ENCODE data around the gene NAT9. TPM values are rescaled to one million over a fixed set of nuclear protein-coding genes. Genes with fewer than 3 reads are reported as not detected.

NAT9 gene
- total and polyA plus RNA-seq, 4 donors: 12.1 to 59.9 (median 45.4) TPM

DNA sequence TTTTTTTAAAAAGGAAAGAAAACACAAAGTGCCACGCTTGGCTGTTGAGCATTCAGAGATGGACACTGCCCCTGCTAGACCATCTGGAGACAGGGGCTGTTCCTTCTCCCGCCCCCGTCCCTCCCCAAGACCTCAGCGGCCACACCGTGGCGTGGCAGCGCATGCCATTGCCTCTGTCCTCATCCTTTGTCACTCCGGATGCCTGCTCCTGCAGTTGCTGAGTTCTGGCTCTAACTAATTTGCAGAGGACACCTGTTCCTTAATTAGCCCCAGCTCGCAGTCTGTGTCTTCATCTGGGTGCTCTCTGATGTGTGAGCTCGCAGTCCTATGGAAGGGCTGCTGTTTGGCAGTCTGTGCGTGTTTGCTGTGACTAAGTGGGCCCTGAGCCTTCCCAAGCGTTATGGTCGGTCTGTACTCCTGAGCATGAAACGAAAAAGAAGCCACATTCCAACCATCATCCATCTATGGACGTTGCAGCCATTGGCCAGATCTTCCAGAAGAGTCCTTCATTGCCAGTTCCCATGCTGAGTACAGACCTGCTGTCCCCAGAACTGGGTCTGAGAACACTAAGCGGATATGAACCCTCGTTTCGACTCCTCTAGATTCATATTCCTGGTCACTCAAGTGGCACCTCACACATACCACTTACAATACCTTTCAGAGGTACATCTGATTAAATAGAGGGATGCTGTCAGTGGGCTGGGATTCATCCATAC lies 40.9 kb upstream of the NAT9 start:
- Histone ChIP-seq H3K27ac (ENCODE audit: low read depth in 1 of 2, low read length in 2 of 2) (no peak overlapping the region), H3K9me3 (ENCODE audit: control insufficient read depth, low read length) (no peaks in the 10 kb centered on the region), H3K4me1 (ENCODE audit: control insufficient read depth in 1 of 2, insufficient read depth in 2 of 2, low read length in 2 of 2) (no peaks in the 10 kb centered on the region), H3K4me3 (ENCODE audit: low read length in 2 of 2) (no peak overlapping the region), H3K36me3 (ENCODE audit: control insufficient read depth in 1 of 2, insufficient read depth in 2 of 2, low read length in 1 of 2) (peaks cover 0 to 5% of the 10 kb centered on the region in 2 donors), H3K27me3 (ENCODE audit: control insufficient read depth in 1 of 2, insufficient read depth in 2 of 2, low read length in 1 of 2) (no peaks in the 10 kb centered on the region)
- DNase-seq (no peak), ATAC-seq (ENCODE audit: low FRiP score) (no peak)
- intact Hi-C loops (cut with DNase I): no loop called here
- WGBS, 2 donors: 88 to 97% methylated on average over 17 to 18 of the region's 18 CpGs

DNA sequence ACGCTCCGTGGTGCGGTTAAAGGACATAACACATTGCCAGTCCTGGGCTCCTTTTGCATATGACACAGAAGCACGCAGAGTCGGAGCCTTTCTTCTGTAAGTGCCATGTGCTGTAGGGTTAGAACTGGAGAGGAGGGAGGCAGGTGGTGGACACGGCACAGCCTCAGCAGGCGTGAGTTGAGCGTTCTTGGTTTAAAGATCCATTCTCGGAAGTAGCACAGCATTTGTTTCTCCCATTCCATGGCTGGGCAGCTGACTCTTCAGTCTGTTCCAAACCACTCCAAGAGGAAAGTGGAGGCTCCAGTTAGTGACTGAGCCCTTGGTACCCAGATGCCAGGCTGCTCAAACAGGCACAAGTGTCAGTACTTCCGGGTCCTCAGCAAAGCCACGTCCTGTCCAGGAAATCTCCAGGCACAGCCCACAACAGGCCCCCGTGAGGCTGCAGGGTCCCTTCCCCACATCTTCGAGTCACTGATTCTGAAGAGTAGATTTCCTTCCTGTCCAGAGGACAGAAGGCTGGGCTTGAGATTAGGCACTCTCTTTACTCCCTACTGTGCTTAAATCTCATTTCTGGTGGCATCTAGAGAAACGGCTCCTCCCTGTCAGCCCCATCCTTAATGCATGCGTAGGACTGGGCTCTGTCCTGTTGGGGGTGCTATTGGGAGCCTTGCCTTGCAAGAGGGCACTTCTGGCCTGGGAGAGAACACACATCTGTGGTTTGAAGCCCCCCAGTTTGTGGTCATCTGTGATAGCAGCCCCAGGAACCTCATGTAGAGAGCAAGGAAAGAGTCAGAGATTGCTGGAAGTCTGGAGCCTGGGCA lies 39.6 kb upstream of the NAT9 start:
- no peak for ATAC-seq (ENCODE audit: low FRiP score)
- whole genome bisulfite sequencing, 2 donors: 93% methylated on average over 15 of the region's 15 CpGs
- Histone ChIP-seq H3K36me3 (ENCODE audit: control insufficient read depth in 1 of 2, insufficient read depth in 2 of 2, low read length in 1 of 2) (peaks cover 0 to 5% of the 10 kb centered on the region in 2 donors), H3K27me3 (ENCODE audit: control insufficient read depth in 1 of 2, insufficient read depth in 2 of 2, low read length in 1 of 2) (no peaks in the 10 kb centered on the region), H3K4me1 (ENCODE audit: control insufficient read depth in 1 of 2, insufficient read depth in 2 of 2, low read length in 2 of 2) (no peaks in the 10 kb centered on the region), H3K4me3 (ENCODE audit: low read length in 2 of 2) (no peak overlapping the region), H3K9me3 (ENCODE audit: control insufficient read depth, low read length) (no peaks in the 10 kb centered on the region), H3K27ac (ENCODE audit: low read depth in 1 of 2, low read length in 2 of 2) (no peak overlapping the region)
- no peak for DNase-seq
- intact Hi-C loops (cut with DNase I): no loop called here

DNA sequence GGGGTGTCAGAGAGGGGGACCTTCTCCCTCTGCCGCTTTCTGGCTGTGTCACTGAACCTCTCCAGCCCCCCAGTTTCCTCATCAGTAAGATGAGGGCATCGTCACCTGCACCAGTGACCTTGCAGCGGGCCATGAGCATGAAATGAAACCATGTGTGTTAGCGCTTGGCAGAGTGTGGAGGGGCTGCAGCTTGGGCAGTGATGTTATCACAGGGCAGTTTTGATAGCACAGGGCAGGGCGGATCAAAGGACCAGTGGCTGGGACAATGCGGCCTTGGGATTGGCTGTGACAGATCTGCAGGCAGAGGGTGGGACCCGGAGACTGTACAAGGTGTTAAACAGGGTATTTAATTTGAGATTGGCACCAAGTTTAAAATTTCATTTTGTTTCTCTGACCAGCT lies 38.9 kb upstream of the NAT9 start:
- no peak overlapping the region for H3K27ac ChIP-seq (ENCODE audit: low read depth in 1 of 2, low read length in 2 of 2)
- H3K36me3 ChIP-seq (ENCODE audit: control insufficient read depth in 1 of 2, insufficient read depth in 2 of 2, low read length in 1 of 2): peaks cover 0 to 3% of the 10 kb centered on the region in 2 donors
- no peak for ATAC-seq (ENCODE audit: low FRiP score)
- H3K4me1 ChIP-seq (ENCODE audit: control insufficient read depth in 1 of 2, insufficient read depth in 2 of 2, low read length in 2 of 2): no peaks in the 10 kb centered on the region
- no peak for DNase-seq
- no peak overlapping the region for H3K4me3 ChIP-seq (ENCODE audit: low read length in 2 of 2)
- H3K27me3 ChIP-seq (ENCODE audit: control insufficient read depth in 1 of 2, insufficient read depth in 2 of 2, low read length in 1 of 2): no peaks in the 10 kb centered on the region
- 97% methylated on average over 7 of the region's 7 CpGs for WGBS, 2 donors
- H3K9me3 ChIP-seq (ENCODE audit: control insufficient read depth, low read length): no peaks in the 10 kb centered on the region
- intact Hi-C loops (cut with DNase I): no loop called here

DNA sequence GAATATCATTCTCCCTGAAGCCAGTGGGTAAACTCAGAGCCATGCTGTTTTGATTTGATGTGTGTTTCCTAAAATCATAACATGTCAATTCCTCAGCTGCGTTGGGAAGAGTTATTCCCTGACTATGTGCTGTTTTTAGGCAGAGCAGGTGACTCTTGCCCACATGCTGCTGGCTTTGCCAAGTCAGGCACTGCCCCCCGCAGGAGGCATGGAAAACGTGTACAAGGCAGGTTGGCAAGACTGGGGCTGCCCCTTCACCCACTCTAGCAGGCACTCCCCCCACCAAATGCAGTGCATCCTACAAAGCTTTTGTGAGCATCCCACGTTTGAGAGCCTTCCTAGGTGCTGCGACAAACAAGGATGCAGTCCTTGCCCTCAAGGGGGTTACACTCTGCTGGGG lies 38.3 kb upstream of the NAT9 start:
- Histone ChIP-seq H3K27me3 (ENCODE audit: control insufficient read depth in 1 of 2, insufficient read depth in 2 of 2, low read length in 1 of 2) (no peaks in the 10 kb centered on the region), H3K4me3 (ENCODE audit: low read length in 2 of 2) (no peak overlapping the region), H3K9me3 (ENCODE audit: control insufficient read depth, low read length) (no peaks in the 10 kb centered on the region), H3K27ac (ENCODE audit: low read depth in 1 of 2, low read length in 2 of 2) (no peak overlapping the region), H3K4me1 (ENCODE audit: control insufficient read depth in 1 of 2, insufficient read depth in 2 of 2, low read length in 2 of 2) (no peaks in the 10 kb centered on the region), H3K36me3 (ENCODE audit: control insufficient read depth in 1 of 2, insufficient read depth in 2 of 2, low read length in 1 of 2) (peaks cover 0 to under 1% of the 10 kb centered on the region in 2 donors)
- DNase-seq: no peak
- intact Hi-C loops (cut with DNase I): no loop called here
- no peak for ATAC-seq (ENCODE audit: low FRiP score)
- WGBS, 2 donors: 81 to 87% methylated on average over 5 of the region's 5 CpGs

DNA sequence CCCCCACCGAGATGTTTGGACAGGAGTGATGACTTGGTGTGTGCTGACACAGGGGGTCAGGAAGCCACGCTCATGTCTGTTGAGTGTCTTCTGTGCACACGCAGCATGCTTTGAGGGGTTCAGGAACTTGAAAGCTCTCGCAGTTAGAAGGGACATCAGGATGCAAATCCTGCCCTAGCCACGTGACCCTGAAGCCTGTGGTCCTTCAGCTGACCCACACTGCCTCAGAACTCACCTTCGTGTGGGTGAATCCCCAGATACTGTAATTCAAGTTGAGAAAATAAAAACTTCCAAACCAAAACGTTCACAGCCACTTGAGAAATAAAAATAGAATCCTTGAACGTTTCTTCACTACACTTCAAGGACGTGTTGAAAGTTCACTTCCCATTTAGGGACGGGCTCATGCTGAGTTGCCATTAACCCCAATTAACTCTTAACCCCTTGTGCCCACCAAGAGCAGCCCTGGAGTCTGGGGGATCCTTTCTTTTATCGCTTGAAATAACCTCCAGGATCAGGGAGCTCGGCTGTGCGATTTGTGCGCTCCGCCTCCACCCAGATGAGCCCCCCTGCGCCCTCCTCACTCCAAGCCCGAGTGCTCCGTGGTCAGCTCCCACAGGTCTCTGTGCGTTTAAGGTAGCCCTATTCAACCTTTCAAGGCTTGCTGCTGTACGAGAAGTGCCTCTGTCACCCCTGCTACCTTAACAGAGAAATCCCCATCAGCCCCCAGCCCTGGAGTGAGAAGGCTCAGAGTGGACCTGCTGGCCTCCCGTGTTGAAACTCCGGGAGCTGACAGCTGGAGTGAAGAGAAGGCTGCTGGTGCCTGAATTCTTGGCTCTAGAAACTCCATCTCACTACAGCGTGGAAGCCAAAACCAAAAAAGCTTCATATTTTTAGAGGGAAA lies 36.2 kb upstream of the NAT9 start:
- no peaks in the 10 kb centered on the region for H3K36me3 ChIP-seq (ENCODE audit: control insufficient read depth in 1 of 2, insufficient read depth in 2 of 2, low read length in 1 of 2)
- H3K4me3 ChIP-seq (ENCODE audit: low read length in 2 of 2): no peak overlapping the region
- WGBS, 2 donors: 29 to 34% methylated on average over 23 of the region's 23 CpGs
- no peaks in the 10 kb centered on the region for H3K27me3 ChIP-seq (ENCODE audit: control insufficient read depth in 1 of 2, insufficient read depth in 2 of 2, low read length in 1 of 2)
- H3K27ac ChIP-seq (ENCODE audit: low read depth in 1 of 2, low read length in 2 of 2): no peak overlapping the region
- no peak for ATAC-seq (ENCODE audit: low FRiP score)
- DNase-seq: no peak
- intact Hi-C loops (cut with DNase I): no loop called here
- no peaks in the 10 kb centered on the region for H3K9me3 ChIP-seq (ENCODE audit: control insufficient read depth, low read length)
- H3K4me1 ChIP-seq (ENCODE audit: control insufficient read depth in 1 of 2, insufficient read depth in 2 of 2, low read length in 2 of 2): no peaks in the 10 kb centered on the region

GRCh38 chr17:74810699-74811485 lies 34.7 kb upstream of the NAT9 start:
- intact Hi-C loops (cut with DNase I): no loop called here
- ATAC-seq (ENCODE audit: low FRiP score) (no peak), DNase-seq (no peak)
- H3K4me3 ChIP-seq (ENCODE audit: low read length in 2 of 2): no peak overlapping the region
- no peaks in the 10 kb centered on the region for H3K36me3 ChIP-seq (ENCODE audit: control insufficient read depth in 1 of 2, insufficient read depth in 2 of 2, low read length in 1 of 2)
- 88 to 91% methylated on average over 15 of the region's 15 CpGs for WGBS, 2 donors
- no peaks in the 10 kb centered on the region for H3K4me1 ChIP-seq (ENCODE audit: control insufficient read depth in 1 of 2, insufficient read depth in 2 of 2, low read length in 2 of 2)
- no peaks in the 10 kb centered on the region for H3K9me3 ChIP-seq (ENCODE audit: control insufficient read depth, low read length)
- H3K27ac ChIP-seq (ENCODE audit: low read depth in 1 of 2, low read length in 2 of 2): no peak overlapping the region
- H3K27me3 ChIP-seq (ENCODE audit: control insufficient read depth in 1 of 2, insufficient read depth in 2 of 2, low read length in 1 of 2): no peaks in the 10 kb centered on the region

GRCh38 chr17:74808714-74809430 lies 32.7 kb upstream of the NAT9 start:
- Histone ChIP-seq H3K9me3 (ENCODE audit: control insufficient read depth, low read length) (no peaks in the 10 kb centered on the region), H3K4me3 (ENCODE audit: low read length in 2 of 2) (no peak overlapping the region), H3K4me1 (ENCODE audit: control insufficient read depth in 1 of 2, insufficient read depth in 2 of 2, low read length in 2 of 2) (no peaks in the 10 kb centered on the region), H3K36me3 (ENCODE audit: control insufficient read depth in 1 of 2, insufficient read depth in 2 of 2, low read length in 1 of 2) (no peaks in the 10 kb centered on the region), H3K27me3 (ENCODE audit: control insufficient read depth in 1 of 2, insufficient read depth in 2 of 2, low read length in 1 of 2) (no peaks in the 10 kb centered on the region), H3K27ac (ENCODE audit: low read depth in 1 of 2, low read length in 2 of 2) (no peak overlapping the region)
- DNase-seq (no peak), ATAC-seq (ENCODE audit: low FRiP score) (no peak)
- WGBS, 2 donors: 91 to 92% methylated on average over 17 of the region's 17 CpGs
- intact Hi-C loops (cut with DNase I): no loop called here

Measured in aorta (tissue), 5 donors.